Stimulated activated CD4-positive, alpha-beta T cell treated with anti-CD3 and anti-CD28 coated beads, Interleukin-4, amount 100 ng/mL, for 48 hours (primary cell): ENCODE results near the gene ACVR1.

Experiments used
- DNase-seq, 2 donors: peaks; one replicate each; pipeline ENCODE4 v3.0.0-alpha.2; 2020; ENCODE audit warnings: low read depth in 2 of 2

ACVR1 gene

DNA sequence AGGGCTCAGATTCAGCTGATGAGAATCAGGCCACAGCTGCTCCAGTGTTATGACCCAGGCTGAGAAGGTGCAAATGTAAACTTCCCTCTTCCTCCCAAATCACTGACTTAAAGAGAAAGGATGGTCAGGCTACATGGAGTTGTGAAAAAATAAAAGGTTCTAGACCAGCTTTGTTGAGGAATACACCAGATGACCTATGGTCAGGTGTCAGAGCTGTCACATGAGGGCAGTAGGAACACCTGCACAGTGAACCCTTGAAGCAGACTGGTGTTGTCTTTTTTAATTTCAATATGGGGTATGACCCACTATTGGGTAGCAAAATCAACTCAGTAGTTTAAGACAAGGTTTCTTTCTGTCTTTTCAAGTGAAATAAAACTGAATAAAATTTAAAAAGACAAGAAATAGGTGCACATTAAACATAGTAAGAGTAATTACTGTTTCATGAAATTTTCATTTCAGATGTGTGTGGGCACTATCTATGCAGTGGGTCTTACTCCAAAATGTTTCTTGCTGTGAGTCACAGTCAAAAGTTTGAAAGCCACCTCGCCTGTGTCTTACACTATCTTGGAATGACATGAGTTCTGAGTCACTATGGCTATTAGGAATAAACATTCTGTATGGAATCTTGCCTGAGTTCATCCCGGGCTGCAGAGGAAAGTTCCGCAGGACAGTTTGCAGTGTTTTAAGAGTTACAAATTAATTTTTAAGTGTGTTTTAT lies 83.6 kb downstream of the ACVR1 start:
- DNase-seq = no peak

DNA sequence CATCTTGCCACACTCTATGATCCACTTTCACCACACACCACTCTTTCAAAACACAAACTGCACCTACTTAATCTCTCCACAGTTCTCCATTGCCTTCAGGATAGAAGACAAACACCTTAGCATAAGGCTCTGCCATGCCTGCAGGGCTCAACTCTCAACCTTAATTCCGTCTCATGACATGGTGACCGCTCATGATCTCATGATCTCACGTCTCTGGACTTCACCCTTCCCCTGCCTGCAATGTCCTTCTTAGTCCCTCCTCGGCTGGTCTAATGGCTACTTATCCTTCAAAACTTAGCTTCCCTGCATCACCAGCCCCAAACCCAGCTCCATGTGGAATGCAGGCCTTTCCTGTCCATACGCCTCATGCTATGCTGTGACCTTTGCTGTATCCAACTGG lies 85.3 kb downstream of the ACVR1 start:
- no peak for DNase-seq

DNA sequence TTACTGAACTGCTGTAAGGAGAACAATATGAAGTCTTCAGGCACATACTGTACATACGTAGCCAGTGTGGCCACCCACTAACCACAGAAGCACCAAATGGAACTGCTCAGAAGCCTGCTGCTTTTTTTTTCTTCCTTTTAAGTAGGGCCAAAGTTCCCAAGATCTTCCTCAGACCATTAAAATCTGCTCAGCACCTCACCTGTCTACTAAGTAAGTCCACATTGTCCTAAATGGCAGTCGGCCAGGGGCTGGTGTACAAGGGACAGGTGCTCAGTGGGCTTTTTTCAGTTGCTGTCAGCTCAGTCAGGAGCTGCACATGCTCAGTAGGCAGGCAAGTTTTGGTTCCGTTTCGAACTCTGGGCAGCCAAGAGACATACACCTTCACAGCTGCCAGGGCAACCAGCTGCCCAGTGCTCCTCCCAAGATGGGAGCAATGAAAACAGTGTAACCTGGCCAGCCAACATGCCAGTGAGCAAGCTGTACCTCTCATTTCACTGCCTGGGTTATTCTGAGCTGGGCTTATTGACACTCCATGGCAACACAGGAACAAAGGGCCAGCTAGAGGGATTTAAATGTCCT lies 86.1 kb downstream of the ACVR1 start:
- DNase-seq = no peak

DNA sequence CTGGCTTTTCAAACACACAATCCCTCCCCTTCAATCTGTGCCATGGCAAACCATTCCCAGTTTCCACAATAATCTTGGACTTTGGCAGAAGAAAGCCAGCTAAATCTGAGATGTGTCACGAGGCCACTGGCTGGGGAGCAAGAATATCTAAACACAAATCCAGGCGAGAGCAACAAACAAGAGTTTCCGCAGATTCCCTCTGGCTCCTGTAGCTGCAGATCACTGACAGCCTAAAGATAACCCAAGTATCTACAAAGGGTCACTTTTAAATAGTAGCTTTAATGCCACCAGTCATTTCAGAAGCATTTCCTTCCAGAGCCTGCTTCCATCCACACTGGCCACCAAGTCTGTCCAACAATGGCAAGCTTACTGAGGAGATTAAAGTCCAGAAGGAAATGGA lies 86.9 kb downstream of the ACVR1 start:
- no peak for DNase-seq

DNA sequence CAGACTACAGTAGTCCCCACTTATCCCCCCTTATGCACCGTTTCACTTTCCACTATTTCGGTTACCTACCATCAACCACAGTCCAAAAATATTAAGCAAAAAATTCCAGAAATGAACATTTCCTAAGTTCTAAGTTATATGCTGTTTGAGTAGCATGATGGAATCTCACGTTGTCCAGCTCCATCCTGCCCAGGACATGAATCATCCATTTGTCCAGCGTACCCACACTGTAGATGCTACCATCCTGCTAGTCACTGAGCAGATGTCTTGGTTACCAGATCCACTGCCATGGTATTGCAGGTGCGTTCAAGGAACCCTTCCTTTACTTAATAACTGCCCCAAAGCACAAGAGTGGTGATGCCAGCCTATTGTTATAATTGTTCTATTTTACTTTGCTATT lies 87.9 kb downstream of the ACVR1 start:
- no peak for DNase-seq

- DNase-seq = no peak
Measured at GRCh38 chr2:157787364-157787938, 88.7 kb downstream of the ACVR1 start.

GRCh38 chr2:157786663-157787363 lies 89.3 kb downstream of the ACVR1 start:
- no peak for DNase-seq

GRCh38 chr2:157785866-157786662 lies 90.1 kb downstream of the ACVR1 start:
- no peak for DNase-seq

DNA sequence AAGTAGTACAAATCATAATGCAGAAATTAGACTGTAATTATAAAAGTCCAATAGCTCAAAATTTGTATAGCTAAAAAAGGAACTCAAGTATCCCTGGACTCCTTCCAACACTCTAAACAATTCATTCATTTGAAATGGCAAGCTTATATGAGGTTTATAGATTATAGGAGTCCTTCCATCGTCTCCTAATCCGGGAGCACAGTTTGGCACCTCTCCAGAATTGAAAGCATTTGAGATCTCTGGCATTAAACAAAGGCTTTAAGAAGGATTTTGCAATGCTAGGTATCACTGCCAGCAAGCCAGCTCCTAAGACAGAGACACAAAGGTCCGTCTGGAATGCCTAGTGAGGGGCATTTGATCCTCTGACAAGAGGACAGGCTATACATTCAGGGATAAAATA lies 90.9 kb downstream of the ACVR1 start:
- no peak for DNase-seq

GRCh38 chr2:157784823-157785175 lies 91.3 kb downstream of the ACVR1 start:
- DNase-seq = no peak

- DNase-seq = no peak
Measured at GRCh38 chr2:157784169-157784822, 91.8 kb downstream of the ACVR1 start.

DNA sequence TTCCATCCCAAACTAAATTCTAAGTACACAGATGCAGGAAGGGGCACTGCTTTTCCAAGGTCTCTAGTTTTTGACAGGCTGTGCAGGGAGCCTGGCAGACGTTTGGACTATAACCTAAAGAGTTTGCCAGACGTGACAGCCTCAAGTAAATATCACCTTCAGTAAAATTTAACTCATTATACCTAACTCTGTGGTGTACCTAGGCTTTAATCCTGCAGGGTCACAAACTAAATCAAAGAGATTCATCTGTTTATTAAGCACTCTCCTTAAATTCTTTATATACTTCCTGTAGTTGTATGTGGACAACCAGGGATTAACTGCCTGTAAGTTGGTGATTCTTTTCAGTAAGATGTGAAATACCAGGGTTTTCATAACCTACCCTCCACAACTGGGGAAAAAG lies 92.9 kb downstream of the ACVR1 start:
- DNase-seq = no peak

DNA sequence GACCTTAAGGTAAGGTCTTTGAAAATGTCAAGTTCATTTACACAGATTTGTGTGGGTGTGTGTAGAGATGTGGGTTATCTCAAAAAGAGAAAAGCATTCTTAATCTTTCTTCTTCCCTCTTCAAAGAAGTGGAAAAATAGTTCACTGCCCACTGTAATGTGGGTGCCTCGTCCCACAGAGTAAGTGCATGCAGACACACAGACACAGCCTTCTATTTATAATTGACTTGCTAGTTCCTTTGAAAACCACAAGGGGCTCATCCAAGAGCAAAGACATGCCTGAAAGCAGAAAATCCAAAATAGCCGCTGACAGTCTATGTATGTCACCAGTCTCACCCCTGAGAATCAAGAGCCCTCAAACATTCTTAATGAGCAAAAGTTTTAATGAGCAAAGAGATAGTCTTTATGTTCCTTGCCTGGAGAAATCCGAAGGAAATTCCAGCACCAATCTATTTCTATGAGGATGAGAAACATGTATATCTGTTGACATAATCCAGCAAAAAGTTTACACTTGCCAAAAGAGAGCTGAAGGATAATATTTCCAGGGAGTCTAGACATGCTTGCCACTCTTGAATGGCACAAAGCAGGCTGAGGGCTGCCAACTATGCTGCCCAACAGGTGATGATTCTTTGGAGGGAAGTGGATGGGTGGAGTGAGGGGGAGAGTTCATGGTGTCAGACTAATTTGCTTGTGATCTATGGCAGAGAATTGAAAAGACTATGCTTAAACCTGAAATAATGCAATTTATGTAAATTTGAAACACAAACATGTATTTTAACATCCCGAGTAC lies 93.9 kb downstream of the ACVR1 start:
- DNase-seq = no peak

DNA sequence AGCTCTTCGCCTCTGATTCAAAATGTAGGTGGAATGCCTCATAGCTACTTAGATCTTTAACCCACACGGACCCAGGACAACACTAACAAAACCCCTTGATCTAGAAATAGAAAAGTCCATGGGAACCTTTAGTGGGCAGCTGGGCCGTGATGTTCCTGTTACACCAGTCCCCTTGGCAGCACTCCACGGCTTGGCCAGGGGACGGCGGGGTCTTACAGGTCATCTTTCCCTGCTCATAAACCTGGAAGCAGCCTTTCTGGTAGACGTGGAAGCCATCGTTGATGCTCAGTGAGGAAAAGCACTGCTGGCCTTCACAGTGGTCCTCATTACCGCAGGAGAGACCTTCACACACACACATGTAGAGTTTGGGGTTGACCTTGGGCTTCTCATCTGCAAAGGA lies 95.9 kb downstream of the ACVR1 start:
- DNase-seq = no peak

- no peak for DNase-seq
Measured at GRCh38 chr2:157779794-157780193, 96.3 kb downstream of the ACVR1 start.

GRCh38 chr2:157777427-157777826 lies 98.7 kb downstream of the ACVR1 start:
- DNase-seq = peak; percentile 19 to 37

- no peak for DNase-seq
Measured at GRCh38 chr2:157771234-157771633, 104.9 kb downstream of the ACVR1 start.

GRCh38 chr2:157769856-157770255 lies 106.3 kb downstream of the ACVR1 start:
- DNase-seq = no peak

GRCh38 chr2:157764386-157764785 lies 111.7 kb downstream of the ACVR1 start:
- no peak for DNase-seq

- no peak for DNase-seq
Measured at GRCh38 chr2:157761520-157761919, 114.6 kb downstream of the ACVR1 start.

DNA sequence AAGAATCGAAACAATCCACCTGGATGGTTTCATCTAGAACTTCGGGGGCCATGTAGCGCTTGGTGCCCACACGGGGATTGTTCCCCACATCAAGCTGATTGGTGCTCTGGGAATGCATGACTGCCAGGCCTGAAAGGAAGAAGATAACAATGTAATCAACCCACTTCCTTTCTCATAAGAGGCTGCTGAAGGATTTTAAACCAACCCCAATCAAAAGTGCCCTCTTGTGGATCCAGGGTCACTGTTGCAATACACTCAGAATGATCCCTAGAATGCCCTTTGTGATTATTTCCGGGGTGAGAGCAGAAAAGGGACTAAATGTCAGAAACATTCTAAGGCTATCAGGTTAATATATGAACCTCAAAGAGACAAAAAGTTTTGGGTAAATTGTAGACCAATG lies 115.2 kb downstream of the ACVR1 start:
- no peak for DNase-seq
